ENCODE data around the gene COL12A1.
"Not testable (repeated sequence)": the region's sequence is repeated elsewhere in the genome, so short reads cannot be mapped to it uniquely, and the experiment has no call there.

The COL12A1 gene

DNA sequence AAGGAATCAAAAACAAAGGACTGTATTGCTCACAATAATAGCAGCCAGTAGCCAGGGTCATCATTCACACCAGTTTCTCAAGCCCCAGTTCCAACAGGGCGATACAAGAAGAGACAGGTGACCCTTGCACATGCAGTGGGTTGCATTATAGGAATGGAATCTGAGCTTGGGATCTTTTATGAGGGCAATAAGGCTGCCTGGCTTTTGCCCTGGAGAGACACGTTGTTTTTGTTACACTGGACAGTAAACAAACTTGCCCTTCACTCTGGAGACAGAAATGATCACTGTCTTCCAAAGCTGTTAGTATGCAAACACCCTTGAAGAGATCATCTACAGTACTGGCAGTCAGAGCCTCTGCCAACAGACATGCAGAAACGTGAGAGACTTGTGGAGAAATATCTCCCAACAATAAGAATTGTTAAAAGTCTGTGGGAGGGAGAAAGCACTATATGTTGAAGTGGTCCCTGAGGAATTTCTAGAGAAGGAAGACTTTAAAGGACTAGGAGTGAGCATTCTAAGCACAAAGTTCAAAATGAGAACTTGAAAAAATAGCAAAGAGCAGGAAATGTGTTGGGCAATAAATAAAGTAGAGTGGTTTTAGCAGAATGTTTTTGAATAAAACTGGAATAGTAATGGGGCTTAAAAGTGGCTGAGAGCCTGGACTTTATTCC lies 6.2 kb upstream of the COL12A1 start:
- no peak for DNase-seq (ENCODE audit: low spot score)

DNA sequence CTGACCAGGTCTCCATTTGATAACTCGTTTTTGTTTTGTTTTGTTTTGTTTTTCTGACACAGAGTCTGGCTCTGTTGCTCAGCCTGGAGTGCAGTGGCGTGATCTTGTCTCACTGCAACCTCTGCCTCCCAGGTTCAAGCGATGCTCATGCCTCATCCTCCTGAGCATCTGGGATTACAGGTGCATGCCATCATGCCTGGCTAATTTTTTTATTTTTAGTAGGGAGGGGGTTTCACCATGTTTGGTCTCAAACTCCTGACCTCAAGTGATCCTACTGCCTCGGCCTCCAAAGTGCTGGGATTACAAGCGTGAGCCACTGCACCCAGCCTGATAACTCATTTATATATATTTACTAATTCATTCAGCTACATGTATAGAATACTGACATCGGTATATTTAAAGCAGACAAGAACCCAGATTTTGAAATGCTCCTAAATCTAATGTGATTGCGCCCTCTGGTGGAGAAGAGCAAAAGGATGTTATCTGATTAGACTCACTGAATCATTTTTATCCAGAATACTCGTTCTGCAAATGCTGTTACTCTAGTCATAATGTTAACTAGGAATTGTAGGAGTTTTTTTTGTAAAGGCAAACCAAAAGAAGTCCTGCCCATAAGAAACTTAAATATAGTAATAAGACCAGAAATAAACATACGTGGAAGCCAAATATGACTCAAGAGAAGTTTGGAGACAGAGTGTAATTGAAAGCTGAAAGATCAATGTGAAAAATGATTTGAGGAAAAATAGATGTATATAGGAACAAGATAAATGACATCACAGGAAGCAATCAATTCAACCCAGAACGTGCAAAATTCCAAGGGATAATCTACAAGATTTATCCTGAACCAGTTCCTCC lies 5.3 kb upstream of the COL12A1 start:
- peak; percentile 54 for DNase-seq (ENCODE audit: low spot score)

DNA sequence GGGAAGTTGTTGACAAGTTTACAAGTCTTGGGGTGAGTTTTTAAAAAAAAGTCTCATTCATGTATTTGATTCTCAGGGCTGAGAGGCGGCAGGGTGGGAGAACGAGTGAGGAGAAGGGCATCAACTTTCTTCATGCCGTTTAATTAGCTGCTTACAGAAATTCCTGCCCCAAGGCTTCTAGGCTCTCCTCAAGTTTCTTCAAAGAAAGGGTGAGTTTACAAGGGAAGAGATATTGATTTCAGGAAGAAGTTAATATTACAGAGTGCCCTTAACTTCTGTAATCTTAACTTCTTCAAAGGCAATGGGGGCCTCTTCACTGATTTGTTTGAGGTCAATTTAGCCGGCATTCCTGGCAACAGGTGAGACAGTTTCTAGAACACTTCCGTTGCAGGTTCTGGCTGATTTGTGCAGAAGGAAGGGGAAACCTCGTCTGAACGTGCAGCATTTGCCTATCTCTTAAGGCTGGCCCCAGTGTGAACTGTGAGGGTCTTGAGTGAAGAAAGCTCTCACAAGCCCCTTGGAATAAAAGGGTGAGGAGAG lies 3.4 kb upstream of the COL12A1 start:
- DNase-seq (ENCODE audit: low spot score) = no peak

DNA sequence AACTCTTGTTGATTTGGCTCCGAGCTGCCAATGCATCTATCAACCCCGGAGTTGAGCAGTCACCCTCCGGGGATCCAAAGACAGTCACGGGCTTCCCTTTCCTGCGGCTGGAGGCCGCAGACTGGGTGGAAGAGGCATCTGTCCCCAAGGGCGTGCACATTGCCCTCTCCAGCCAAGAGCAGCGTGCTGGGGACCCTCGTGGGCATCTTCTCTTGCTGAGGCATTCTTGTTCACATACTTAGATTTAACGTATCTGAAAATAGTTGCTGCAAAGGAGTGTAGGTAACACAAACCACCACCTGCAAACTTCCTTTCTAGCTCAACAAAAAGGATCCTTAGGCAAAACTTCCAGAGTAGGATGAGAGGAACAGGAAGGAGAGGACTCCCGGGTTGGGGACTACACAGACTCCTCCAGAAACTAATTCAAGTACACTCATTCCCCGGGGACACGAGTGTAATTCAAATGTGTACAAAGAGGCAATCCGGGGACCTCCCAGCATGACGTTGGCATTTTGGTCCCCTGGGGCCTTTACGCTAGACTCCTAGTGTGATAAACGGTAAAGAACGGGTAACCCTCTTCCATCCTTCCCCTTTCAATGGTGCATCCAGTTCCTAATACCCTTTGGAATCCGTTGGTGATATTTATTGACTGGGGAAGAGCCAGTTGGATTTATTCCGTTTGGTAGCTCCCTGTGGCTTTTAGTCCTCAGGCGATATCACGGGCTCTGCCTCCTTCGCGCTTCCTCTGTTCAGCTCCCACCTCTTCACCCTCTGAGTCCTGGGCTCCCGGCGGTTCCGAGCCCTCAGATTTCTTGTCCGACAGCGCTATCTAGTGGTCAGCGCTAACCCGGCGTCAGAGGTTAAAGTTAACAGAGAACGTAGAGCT lies 2.7 kb upstream of the COL12A1 start:
- peak; percentile 72 for DNase-seq (ENCODE audit: low spot score)

DNA sequence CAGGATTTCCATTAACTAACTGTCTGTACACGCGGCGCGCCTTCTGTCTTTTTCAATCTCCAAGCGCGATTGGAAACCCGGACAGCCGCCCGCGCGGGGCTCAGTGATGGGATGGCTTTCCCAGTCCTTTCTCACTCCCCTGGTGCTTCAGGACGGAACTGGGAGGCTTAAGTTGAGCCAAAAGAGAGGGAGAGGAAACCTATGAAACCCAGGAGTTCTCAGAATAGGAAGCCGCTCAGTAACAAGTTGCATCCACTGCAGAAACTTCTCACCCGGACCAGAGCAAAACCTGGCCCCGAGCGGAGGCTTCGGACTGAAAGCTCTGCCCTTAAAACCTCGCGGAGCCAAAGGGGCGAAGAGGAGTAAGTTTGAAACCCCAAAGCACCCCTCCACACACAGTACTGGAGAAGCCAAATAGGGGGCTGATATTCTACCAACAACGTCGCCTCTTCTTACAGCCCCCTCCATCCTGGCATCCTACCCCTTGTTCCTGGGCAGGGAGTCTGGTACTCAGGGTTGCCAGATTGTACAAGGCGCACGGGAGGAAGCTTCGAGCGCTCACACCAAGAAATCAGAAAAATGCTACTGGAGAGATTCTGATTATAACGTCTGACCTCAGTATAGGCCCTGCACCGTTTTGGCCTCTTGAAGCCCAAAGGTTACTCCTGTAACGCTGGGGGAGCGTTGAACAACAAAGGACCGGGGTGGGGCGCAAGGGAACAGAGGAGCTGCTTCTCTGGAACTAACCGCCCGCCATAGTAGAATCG lies 906 bp upstream of the COL12A1 start:
- DNase-seq (ENCODE audit: low spot score) = no peak

DNA sequence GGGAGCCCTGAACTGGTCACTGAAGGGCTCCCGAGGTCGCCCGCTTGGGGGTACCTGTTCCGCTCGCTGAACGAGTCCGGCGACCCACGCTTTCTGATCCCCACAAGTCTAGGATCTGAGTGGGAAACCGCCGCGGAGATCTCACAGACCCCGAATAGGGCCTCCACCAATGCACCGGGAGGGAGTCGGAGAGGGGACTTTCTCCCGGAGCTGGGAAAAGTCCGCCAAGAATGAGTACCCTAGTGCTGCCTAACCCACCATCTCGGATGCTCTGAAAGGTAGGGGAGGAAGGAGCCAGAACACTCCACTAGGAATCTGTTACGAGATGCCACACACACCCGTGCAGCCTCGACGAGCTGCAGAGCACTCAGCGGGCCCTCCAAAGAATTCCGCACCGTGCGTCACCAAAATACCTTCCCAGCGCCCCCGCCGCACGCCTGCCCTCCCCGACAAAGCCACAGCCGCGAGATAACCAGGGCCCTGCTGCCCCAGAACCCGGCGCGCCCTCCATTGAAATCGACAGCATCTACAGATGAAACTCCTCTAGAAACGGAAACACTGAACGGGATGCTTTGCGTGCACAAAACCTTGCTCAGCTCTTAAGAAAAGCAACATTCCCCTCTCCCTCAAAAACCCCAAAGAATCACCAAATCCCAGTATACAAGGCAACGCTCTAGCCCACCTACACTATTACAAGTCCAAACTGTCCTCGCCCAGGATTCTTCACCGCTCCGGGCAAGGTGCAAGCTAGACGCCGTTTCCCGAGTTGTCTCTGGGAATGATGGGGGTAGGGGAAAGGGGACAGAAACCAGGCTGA lies 686 bp downstream of the COL12A1 start:
- DNase-seq (ENCODE audit: low spot score) = no peak

DNA sequence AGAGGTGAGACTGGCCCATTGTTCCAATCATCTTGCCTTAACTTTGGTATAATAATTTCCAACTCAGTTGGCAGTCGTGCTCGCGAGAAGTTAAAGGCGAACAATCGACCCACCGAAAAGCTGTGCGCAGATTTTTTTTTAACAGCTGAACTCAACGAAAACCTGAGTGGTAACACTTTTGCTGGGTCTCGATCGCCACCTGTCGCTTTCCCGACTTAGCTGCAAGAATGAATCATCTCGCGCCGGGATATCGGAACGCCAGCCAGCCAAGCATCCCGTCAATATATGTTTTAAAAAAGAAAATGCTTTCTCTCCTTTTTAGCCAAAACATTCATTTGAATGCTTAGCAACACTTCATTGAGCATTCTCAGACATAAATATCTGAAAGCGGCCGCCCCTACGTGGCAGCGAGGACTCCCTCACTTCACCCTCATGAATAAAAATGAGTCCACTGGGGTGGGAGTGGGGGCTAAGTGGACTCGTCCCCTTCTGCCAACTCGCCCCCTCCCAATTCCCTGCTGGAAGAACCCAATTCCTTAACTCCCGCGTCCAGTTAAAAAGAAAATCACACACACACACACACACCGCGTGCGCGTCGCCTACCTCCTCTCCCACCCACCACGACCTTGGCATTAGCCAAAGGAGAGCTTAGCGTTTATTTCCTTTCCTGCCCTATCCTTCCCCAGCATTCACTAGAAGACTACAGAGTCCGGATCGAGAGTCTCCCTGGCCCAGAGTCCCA lies 1.5 kb downstream of the COL12A1 start:
- no peak for DNase-seq (ENCODE audit: low spot score)

DNA sequence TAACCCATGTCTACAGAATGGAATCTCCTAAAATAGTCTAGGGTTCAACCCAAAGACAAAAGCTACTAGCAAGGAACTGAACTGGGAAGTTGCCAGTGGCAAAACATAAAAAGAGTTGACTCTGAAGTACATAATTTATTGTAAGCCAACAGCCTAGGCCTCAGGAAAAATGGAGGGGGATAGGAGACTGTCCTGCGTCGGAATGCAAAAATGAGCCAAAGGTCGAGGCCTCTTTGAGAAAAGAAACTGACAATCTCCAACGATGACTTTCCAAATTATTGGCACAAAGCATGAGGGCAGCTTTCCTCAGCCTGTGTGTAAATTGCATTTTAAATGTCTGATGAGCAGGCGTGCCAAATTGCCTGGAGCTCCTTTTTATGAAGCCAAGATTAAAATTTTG lies 2.1 kb downstream of the COL12A1 start:
- no peak for DNase-seq (ENCODE audit: low spot score)

DNA sequence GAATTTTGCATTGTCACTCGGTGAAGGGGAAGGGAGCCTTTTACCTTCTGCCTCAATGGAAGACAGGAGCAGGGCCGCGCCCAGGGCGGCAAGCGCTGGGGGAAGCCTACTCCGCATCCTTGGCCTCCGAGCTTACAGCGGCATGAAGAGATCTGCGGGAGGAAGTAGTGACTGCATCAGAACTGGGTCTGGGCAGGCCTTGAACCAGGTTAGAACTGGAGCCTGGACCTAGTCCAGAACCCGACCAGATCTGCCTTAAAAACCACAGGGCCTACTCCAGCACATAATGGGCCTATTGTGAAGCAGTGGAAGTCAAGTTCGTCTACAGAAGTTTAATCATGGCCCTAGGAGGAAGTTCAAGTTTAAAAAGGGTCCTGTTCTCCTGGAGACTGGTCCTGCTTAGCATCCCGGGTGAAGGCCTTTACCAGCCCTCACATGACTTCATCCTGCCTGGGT lies 3.1 kb downstream of the COL12A1 start:
- DNase-seq (ENCODE audit: low spot score) = no peak

DNA sequence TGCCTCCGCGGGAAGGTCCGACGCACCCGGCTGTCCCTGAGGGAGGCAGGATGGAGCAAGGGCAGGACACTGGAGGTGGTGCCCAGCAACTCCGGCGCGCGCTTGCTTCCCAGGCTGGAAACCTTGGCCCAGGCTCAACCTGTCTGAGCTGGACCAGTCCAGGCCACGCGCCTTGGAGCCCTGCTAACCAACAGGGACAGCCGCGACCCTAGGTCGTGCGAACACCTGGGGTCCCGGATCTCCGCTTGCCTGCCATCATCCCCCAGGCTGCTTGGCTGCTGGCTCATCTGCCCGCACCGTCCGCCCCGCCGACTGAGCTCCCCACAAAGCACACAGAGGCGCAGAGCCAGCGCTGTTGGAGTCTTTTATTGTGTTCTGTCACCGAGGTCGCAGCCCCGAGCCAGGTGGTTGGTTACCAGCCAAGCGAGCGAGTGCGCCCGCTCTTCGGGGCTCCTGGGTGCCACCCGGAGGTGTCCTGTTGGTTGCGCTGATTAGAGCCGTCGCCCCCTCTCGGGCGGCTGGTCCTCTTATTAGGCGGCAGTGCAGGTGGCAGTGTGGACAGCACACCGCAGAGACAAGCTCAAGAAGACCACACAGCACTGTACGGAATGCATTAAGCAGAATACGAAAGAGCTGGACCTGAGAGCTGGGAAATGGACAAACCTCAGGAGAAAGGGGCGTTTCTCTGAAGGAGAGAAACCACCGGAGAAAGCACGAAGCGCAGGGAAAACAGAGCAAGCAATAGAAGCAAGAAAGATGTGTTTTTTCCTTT lies 3.8 kb downstream of the COL12A1 start:
- DNase-seq (ENCODE audit: low spot score) = no peak

DNA sequence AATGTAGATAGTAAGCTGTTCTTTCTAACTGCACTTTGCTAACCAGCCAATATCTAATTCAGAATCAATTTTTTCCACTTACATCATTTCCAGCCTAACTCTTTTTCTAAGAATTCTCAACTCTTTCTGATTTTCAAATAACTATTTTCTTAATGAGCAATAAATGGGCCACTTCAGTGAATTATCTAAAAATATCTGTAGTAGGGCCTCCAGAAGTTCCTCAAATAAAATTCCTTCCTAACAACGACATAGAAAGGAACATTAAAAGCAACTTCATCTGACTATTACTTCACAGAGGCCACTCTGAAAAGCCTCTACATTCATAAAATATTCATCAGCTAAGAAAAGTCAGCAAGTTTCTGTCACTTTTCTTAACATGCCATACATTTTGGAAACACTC lies 4.8 kb downstream of the COL12A1 start:
- no peak for DNase-seq (ENCODE audit: low spot score)

DNA sequence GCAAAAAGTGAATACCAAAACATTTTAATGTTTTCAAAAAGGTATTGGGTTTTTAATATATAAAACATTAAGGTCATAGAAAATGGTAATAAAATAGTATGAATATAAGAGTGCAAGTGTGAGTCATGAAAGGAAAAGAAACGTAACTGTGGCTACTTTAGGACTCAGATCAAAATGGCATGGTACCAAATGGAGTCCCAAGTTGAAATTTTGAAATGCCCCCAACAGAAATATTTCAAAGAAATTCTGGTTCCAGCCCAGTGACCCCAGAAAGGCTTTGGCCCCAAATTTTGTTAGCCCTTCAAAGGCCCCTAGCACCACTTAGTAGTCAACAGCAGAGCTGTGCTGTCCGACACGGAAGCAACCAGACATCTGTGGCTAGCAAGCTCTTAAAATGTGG lies 6.0 kb downstream of the COL12A1 start:
- DNase-seq (ENCODE audit: low spot score) = no peak

DNA sequence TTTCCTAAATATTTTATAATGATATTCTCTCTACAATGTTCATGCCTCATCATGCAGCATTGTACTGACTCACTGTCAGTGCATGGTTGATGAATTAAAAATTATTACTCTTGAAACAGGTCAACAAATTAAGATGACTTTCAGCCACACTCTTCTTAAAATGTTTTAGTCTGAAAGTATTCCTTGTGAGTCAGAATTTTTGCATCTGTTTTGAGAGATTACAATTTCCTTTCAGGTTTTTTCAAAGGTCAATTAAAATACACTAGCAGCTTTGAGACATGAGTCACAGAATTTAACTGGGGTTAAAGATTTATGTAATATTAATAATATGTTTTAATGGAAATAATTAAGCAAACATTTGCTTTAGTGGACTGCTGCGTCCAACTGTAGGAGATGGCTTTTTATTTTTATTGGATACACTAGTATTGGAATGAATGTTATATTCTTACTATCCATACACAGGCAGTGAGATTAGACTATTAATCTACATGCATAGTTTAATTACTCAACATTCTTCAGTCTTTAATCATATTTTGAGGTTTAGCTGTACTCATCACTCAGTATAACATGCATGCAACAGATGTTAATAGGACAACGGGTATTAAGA lies 9.7 kb downstream of the COL12A1 start:
- no peak for DNase-seq (ENCODE audit: low spot score)

DNA sequence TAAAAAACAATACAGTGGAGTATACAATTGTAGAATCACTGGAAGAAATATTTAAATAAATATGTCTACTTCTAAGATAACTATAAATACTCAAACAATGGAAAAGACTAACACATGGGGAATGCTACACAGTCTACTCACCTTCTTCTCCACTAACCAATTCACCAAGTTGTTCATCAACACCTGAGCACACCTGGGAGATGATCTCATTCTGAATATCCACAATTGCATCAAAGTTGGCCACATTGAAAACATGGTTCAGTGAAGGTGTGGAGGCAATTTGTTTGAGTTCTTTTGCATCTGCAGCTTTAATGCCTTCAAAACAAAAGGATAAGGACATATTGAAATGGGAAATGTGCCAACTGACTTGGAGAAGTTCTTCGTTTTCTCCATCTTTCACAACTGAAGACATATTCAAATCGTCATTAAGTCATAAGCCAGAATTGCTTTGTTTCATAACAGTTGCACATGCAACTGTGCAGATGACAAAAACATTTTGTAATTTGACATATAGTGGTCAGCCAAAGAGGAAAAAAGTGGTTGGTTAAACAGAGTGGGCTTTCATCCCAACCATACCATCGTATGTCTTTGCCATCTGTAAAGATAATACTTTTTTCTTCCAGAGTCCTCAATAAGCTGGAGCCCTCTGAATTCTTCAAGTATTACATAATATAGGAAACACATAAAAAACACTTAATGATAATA lies 17.5 kb downstream of the COL12A1 start:
- no peak for DNase-seq (ENCODE audit: low spot score)

DNA sequence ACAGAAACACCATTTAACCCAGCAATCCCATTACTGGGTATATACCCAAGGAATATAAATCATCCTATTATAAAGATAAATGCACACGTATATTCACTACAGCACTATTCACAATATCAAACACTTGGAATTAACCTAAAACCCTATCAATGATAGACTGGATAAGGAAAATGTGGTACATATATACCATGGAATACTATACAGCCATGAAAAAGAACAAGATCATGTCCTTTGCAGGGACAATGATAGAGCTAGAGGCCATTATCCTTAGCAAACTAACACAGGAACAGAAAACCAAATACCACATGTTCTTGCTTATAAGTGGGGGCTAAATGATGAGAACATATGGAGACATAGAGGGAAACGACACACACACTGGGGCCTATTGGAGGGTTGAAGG lies 19.3 kb downstream of the COL12A1 start:
- not testable (repeated sequence) for DNase-seq (ENCODE audit: low spot score)

DNA sequence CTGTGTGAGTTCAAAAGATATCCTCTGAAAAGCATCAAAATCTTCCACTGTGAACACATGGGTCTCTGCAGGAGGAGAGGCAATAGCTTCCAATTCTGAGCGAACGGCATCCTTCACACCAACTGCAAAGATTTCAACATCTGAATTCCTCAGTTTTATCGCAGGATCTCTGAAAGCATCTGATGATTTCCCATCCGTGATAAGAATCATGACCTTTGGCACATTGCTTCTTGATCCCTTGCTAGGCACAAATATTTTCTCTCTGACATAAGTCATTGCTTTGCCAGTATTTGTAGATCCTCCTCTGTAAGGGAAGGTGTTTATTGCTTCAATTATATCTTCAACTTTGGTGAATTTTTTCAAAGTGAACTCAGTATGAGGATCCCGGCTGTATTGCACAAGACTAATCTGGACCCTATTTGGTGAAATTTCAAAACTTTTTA lies 22.7 kb downstream of the COL12A1 start:
- no peak for DNase-seq (ENCODE audit: low spot score)

DNA sequence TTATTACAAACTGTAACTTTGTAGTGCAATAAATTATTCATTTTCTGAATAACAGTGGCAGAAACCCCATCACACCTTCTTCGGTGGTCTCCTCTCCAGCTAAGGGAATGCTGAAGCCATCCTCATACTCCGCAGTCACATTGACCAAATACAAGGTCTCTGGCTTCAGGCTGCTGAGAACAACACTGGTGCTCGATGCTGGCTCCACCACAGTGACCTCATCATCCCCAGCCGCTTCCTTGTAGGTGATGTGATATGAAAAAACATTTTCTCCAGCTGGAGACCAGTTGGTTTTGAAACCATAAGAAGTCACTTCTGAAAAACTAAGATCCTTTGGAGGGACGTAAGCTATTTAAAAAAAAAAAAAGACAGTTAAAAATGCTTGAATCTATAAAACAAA lies 25.0 kb downstream of the COL12A1 start:
- DNase-seq (ENCODE audit: low spot score) = no peak

DNA sequence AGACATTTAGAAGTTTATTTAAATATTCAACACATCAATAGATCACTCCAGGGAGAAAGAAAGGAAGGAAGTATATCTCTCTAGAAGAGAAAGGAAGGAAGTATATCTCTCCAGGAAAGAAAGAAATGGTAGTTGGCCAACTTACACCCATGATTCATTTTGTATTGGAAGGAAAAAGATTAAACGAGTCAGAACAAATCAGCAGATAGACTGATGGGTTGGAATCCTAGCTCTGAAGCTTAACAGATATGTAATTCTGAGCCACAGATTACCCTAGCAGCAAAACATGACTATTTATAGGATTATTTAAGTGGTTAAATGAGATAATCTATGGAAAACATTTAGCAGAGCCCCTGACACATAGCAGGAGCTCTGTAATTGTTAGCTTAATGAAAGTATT lies 27.1 kb downstream of the COL12A1 start:
- DNase-seq (ENCODE audit: low spot score) = no peak

Measured in CD4-positive, alpha-beta T cell treated with Interleukin-6 at 100 ng/mL for 8 hours (primary cell).